HG03196 (cell line): ENCODE data around the gene SVEP1.
A peak's percentile ranks its signal among the peaks of the same experiment; 100 is the strongest.
"Not testable (repeated sequence)": the region's sequence is repeated elsewhere in the genome, so short reads cannot be mapped to it uniquely, and the experiment has no call there.

Experiments used
- ATAC-seq: cut with Tn5 transposase; IDR thresholded peaks from one replicate; pipeline ENCODE4 v1.9.1; 2021; ENCODE audit not compliant: unreplicated experiment

Gene SVEP1

GRCh38 chr9:110579034-110579861, at the start of gene SVEP1:
Gene SVEP1 (minus strand): TSS chr9:110579741. CDS start chr9:110579543, 198 bp downstream.
- ATAC-seq = no peak

- ATAC-seq = peak; percentile 90
These were observed 46.7 kb upstream of the SVEP1 start for GRCh38 chr9:110626101-110626829.

DNA sequence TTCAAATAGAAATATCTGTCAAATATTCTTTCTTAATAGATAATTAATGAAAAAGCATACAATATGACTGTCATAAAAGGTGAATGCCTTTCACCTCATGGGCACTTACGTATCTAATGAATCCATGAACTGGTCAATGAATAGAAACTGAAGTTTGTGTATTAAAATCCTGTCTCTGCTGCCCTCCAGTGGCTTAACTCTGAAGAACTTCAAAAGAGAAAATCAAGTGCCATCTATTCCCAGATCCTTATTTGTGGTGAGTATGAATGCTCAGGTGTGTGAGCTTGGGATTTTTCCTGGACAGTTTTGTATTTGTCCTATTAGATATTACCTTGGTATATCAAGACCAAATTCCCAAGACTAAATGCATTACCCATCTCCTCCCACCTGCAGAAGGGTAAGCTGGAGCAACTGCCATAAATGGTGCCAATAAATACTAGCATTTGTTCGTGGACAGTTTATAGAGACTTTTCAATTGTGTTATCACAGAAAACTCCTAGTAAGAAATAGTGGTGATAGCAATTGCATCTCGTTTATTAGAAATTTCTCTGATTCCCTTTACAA, 44.0 kb upstream of the SVEP1 start:
- no peak for ATAC-seq

- ATAC-seq = no peak
These were observed 42.8 kb upstream of the SVEP1 start for GRCh38 chr9:110622368-110622767.

DNA sequence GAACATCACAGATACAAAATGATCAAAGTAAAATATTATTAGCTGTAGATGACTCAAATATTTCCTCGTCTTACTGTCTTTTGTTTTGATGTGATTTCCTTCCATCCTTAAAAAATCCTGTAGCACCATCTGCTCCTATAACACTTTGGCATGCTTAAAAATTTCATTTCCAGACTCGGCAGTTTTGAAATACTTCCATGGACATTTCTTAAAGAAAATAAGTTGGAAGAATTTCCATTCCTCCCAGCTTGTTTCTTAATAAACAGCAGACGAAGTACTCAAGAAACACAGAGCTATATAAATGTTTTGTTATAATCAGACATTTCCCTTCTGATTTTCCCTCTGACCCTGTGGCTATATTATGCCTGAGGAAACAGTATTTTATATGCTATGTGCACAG, 41.2 kb upstream of the SVEP1 start:
- no peak for ATAC-seq

- ATAC-seq = no peak
These were observed 40.3 kb upstream of the SVEP1 start for GRCh38 chr9:110619831-110620230.

DNA sequence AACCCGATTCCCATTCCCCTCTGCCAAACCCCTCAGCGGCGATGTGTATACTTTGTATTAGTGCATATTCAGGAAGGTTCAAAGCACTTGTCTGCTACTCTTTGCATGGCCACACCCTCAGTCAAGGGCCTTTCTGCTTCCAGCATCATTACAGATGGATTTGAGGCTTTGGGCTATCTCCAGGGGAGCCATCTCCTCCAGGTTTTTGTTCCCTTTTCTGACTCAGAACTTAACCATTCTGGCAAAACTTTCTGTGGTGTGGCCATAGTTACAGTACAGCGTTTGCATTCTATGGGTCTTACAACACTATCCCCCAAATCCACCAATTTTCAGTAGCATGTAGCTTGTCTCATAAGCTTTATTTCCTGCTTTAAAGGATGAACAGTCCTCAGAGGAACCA, 36.0 kb upstream of the SVEP1 start:
- ATAC-seq = no peak

GRCh38 chr9:110614576-110614975, 35.0 kb upstream of the SVEP1 start:
- ATAC-seq = not testable (repeated sequence)

DNA sequence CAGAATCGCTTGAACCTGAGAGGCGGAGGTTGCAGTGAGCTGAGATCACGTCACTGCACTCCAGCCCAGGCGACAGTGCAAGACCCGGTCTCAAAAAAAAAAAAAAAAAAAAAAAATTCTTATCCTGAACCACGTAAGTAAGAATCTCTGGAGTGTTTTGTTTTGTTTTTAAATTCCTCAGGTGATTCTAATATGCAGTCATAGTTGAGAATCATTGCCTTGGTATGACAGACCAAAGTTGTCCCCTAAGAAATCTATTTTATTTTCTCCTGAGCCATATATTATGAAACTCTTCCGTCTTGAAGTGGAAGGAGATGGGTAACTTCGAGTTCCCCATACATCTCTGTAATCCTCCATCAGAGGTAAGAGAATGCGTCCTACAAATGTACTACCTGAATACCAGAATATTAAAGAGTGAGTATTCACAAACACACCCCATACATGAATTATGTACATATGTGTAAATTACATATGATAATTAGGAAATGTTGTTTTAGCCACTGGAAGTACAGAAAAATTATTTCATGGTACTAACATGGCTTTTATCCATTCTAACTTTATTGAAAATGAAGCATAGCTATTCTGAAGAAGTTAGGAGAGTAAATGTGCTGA, 26.7 kb upstream of the SVEP1 start:
- ATAC-seq = no peak

- no peak for ATAC-seq
These were observed 26.0 kb upstream of the SVEP1 start for GRCh38 chr9:110605565-110605964.

DNA sequence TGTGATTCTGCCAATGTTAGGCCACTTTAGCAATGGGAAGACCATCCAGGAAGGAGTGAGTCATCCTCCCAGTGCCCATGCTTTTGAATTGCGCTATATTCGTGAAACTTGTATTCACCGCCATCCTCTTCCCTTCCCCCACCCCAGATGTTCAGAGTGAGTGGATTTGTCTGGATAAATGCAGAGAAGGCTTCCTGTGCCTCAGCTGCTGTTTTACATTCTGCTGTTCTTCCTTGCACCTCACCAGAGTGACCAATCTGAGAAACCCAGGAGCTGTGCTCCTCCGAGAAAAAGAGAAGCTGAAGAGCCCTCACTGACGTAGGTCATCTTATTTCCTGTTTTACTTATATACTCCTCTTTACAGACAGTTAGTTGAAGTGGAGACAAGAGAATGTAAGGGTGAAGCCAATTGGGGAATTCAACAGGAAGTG, 24.6 kb upstream of the SVEP1 start:
- no peak for ATAC-seq

DNA sequence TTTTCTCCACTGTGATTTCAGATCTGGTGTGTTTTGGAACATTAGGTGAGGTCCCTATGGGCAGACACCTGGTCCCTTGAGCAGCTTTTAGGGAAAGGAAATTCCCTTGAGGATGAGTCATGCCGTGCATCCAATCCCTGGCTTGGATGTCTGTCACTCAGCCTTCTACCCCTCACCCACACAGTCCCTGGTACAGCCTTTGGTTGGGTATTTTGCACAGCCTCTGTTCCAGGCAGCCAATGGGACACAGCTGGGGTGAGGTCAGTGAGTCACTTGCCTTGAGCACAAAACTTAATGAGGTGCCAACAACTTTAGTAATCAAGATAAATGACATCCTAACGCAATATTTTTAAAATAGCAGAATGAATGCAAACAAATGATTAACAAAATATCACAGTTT, 22.7 kb upstream of the SVEP1 start:
- ATAC-seq = no peak

DNA sequence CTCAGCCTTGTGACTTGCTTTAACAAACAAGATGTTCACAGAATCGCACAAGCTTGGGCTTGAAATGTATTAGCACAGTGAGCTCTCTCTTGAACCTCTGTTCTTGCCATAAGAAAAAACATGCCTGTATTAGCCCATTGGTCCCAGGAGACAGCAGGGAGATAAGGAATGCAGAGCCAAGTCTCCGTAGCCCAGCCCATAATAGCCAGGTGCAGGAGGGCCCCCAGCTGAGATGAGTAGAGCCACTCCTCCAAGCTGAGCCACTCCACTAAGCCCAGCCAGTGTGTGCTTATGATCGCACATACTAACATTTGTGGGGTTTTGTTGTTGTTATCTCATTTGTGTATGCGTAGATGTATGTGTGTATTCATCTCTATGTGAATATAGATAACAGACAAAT, 21.6 kb upstream of the SVEP1 start:
- no peak for ATAC-seq

DNA sequence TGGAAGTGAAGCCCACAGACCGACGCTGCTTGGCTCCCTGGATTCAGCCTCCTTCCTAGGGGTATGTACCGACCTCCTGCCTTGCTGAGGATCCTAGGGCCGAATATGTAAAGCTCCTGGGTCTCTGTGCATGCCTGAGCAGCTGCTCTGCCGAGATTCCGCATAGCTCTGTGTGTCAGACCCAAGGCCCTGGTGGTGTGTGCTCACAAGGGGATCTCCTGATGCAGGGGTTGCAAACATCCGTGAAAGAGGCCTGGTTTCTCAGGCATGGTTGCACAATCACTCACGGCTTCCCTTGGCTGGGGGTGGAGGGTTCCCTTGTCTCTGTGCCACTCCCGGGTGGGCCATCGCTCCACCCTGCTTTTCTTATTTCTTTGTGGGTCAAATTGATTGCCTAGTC, 19.9 kb upstream of the SVEP1 start:
- no peak for ATAC-seq

DNA sequence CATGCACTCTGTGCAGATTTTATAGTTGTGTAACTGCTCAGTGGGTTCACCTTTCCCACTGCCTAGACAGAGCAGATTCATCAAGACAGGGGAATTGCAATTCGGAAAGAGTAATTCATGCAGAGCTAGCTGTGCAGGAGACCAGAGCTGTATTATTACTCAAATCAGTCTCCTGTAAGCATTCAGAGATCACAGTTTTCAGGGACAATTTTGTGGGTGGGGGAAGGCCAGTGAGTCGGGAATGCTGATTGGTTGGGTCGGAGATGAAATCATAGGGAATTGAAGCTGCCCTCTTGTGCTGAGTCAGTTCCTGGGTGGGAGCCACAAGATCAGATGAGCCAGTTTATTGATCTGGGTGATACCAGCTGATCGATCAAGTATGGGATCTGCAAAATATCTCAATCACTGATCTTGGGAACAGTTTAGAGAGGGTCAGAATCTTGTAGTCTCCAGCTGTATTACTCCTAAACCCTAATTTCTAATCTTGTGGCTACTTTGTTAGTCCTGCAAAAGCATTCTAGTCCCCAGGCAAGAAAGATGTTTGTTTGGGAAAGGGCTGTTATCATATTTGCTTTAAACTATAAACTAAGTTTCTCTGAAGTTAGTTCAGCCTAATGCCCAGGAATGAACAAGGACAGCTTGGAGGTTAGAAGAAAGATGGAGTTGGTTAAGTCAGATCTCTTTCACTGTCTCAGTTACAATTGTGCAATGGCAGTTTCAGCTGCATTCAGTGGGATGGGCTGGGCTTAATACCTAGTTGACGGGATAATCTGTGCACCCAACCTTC, 12.7 kb upstream of the SVEP1 start:
- ATAC-seq = no peak

DNA sequence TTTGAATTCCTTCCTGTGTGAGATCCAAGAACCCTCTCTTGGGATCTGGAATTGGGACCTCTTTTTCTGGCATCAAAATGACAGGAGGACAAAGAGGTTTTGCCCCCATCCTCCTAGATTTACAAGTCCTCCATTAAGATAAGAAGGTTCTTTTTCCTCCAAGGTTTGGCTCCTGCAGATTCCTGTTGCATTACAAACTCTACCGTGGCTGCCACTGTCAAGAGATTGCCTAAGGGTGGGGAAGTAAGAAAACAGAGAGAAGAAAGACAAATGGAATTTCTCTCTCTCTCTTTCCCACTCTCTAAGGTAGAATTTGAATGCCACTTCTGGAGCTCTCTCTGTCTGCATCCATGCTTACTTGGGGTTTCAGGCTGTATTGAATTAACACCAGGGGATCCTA, 12.0 kb upstream of the SVEP1 start:
- ATAC-seq = no peak

DNA sequence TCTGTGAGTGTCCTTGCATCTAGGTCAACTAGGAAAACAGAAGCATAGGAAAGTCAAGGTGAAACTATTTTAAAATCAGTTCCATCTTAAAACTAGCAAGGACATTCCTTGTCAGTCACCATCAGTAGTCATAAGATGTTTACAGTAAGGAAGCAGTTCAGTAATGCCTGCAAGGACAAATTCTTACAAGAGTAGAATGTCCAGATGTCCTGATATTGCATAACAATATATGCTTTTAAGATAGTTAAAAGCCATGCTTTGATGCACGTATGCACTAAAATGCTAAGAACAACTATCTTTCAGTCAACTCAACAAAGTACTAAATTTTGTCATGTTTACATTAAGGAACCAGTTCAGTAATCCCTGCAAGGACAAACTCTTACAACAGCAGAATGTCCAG, 11.3 kb upstream of the SVEP1 start:
- no peak for ATAC-seq

DNA sequence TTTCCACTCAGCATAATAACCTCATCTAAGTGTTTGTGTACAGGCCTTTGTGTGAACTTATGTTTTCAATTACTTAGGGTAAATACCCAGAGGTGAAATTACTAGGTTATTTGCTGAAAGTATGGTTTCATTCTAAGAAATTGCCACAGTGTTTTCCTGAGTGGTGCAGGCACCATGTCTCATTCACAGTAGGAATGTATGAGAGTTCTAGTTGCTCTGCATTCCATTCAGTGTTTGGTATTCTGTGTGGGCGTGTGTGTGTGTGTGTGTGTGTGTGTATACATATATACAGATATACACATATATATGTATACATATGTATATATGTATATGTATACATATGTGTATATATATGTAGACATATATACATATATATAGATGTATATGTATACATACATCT, 8.8 kb upstream of the SVEP1 start:
- no peak for ATAC-seq

DNA sequence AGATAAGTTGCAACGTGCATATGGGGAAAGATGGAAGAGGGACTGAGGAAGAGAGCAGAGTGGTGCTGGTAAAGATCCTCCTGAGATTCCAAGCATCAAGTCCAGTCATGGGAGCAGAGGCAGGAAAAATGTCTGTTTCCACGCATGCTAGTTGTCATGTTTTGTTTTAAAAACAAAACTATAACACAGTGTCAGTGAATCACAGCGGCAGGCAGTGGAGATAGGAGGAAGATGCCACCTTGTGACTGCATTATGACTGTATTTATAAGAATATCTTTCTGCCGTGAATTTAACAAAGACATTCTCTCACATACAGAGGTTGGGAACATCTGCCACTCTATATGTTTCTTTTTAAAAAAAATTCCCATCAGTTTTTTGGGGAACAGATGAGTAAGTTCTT, 3.7 kb upstream of the SVEP1 start:
- no peak for ATAC-seq

GRCh38 chr9:110582156-110582555, 2.6 kb upstream of the SVEP1 start:
- ATAC-seq = no peak

GRCh38 chr9:110580850-110581249, 1.3 kb upstream of the SVEP1 start:
- ATAC-seq = no peak
